Naive B cell (primary cell): ENCODE measurements around the gene LYAR. TPM values are rescaled to one million over a fixed set of nuclear protein-coding genes. Genes with fewer than 3 reads are reported as not detected.

ENCODE experiments used
- ATAC-seq, 2 donors: fragments of 150-1000 bp; cut with Tn5 transposase; 2 replicates each; pipeline ENCODE4 v1.10.0; 2021; ENCODE audit warnings: low read depth in 2 of 2, mild to moderate bottlenecking in 2 of 2, moderate library complexity in 2 of 2
- DNase-seq: peaks from one replicate; pipeline ENCODE4 v3.0.0; 2022
- H3K27ac Mint-ChIP-seq, 6 donors: one replicate each; pipeline ENCODE4 v1.8.0; 2020 to 2022; ENCODE audit warnings: mild to moderate bottlenecking in 6 of 6, mixed read lengths in 6 of 6, moderate library complexity in 5 of 6, inconsistent platforms in 2 of 6
- H3K27me3 Mint-ChIP-seq, 3 donors: one replicate each; pipeline ENCODE4 v1.8.0; 2021 to 2022; ENCODE audit warnings: mixed read lengths in 3 of 3, mild to moderate bottlenecking in 1 of 3
- H3K36me3 Mint-ChIP-seq, 2 donors: one replicate each; pipeline ENCODE4 v1.8.0; 2020 to 2022; ENCODE audit warnings: mixed read lengths in 2 of 2, inconsistent platforms in 1 of 2, mild to moderate bottlenecking in 1 of 2
- H3K4me1 Mint-ChIP-seq, 3 donors: one replicate each; pipeline ENCODE4 v1.8.0; 2020 to 2022; ENCODE audit warnings: mixed read lengths in 3 of 3, inconsistent platforms in 1 of 3, mild to moderate bottlenecking in 1 of 3, moderate library complexity in 1 of 3
- H3K4me3 Mint-ChIP-seq, 8 donors: one replicate each; pipeline ENCODE4 v1.8.0; 2020 to 2022; ENCODE audit warnings: mild to moderate bottlenecking in 8 of 8, mixed read lengths in 8 of 8, moderate library complexity in 8 of 8, inconsistent platforms in 2 of 8
- H3K9me3 Mint-ChIP-seq, 7 donors: one replicate each; pipeline ENCODE4 v1.8.0; 2020 to 2022; ENCODE audit warnings: mixed read lengths in 7 of 7, mild to moderate bottlenecking in 5 of 7, inconsistent platforms in 2 of 7, moderate library complexity in 1 of 7
- polyA plus RNA-seq, 6 donors: library from polyadenylated mRNA; unstranded; fragments of 300-500 nt; fragmentation: Illumina TruSeq; gene quantifications; one replicate each; pipeline ENCODE4 v1.2.3, GENCODE V29; 2021; ENCODE audit warnings: low read depth in 6 of 6

LYAR gene
- polyA plus RNA-seq, 6 donors from 2014 or later = 12.5 to 18.3 (median 14.6) TPM

GRCh38 chr4:4302416-4302815 lies 12.5 kb upstream of the LYAR start:
- peaks cover 18 to 24% of the 10 kb centered on the region in 2 donors for H3K36me3 Mint-ChIP-seq
- H3K27me3 Mint-ChIP-seq = no peaks in the 10 kb centered on the region
- no peaks in the 10 kb centered on the region for H3K9me3 Mint-ChIP-seq
- H3K4me3 Mint-ChIP-seq = no peak overlapping the region
- peak overlapping the region in 1 of 6 donors; percentile 65 for H3K27ac Mint-ChIP-seq
- ATAC-seq (no peak), DNase-seq (no peak)
- H3K4me1 Mint-ChIP-seq = peaks cover 6 to 18% (median 7%) of the 10 kb centered on the region in 3 donors

- peaks cover 6 to 22% (median 9%) of the 10 kb centered on the region in 3 donors for H3K4me1 Mint-ChIP-seq
- H3K4me3 Mint-ChIP-seq = no peak overlapping the region
- DNase-seq (no peak), ATAC-seq (no peak)
- H3K27me3 Mint-ChIP-seq = no peaks in the 10 kb centered on the region
- H3K9me3 Mint-ChIP-seq = no peaks in the 10 kb centered on the region
- peak overlapping the region in 1 of 6 donors; percentile 65 for H3K27ac Mint-ChIP-seq
- H3K36me3 Mint-ChIP-seq = peaks cover 14 to 21% of the 10 kb centered on the region in 2 donors
These were observed 12.0 kb upstream of the LYAR start for GRCh38 chr4:4302001-4302400.

- Mint-ChIP-seq H3K4me3 (no peak overlapping the region), H3K27me3 (no peaks in the 10 kb centered on the region), H3K4me1 (peaks cover 12 to 32% (median 22%) of the 10 kb centered on the region in 3 donors), H3K36me3 (peaks cover 22 to 29% of the 10 kb centered on the region in 2 donors), H3K9me3 (peaks cover 3 to 12% (median 7%) of the 10 kb centered on the region in 7 donors), H3K27ac (peak overlapping the region in 2 of 6 donors; percentile 30 to 85)
- no peak for DNase-seq
- ATAC-seq = no peak
These were observed 9.1 kb upstream of the LYAR start for GRCh38 chr4:4299006-4299405.

- ATAC-seq (no peak), DNase-seq (no peak)
- Mint-ChIP-seq H3K9me3 (peaks cover 3 to 12% (median 7%) of the 10 kb centered on the region in 7 donors), H3K4me1 (peaks cover 25 to 37% (median 26%) of the 10 kb centered on the region in 3 donors), H3K4me3 (peak overlapping the region in 1 of 8 donors; percentile 30), H3K27me3 (no peaks in the 10 kb centered on the region), H3K27ac (peak overlapping the region in 2 of 6 donors; percentile 71 to 83), H3K36me3 (peaks cover 11 to 16% of the 10 kb centered on the region in 2 donors)
These were observed 6.4 kb upstream of the LYAR start for GRCh38 chr4:4296283-4296846.

GRCh38 chr4:4293279-4293678 lies 3.3 kb upstream of the LYAR start:
- ATAC-seq (no peak), DNase-seq (no peak)
- H3K4me3 Mint-ChIP-seq = peak overlapping the region in 1 of 8 donors; percentile 99
- no peaks in the 10 kb centered on the region for H3K27me3 Mint-ChIP-seq
- H3K27ac Mint-ChIP-seq = no peak overlapping the region
- peaks cover 3 to 12% (median 7%) of the 10 kb centered on the region in 7 donors for H3K9me3 Mint-ChIP-seq
- peaks cover 11% of the 10 kb centered on the region in 2 donors for H3K36me3 Mint-ChIP-seq
- peaks cover 39 to 53% (median 45%) of the 10 kb centered on the region in 3 donors for H3K4me1 Mint-ChIP-seq

- Mint-ChIP-seq H3K27me3 (no peaks in the 10 kb centered on the region), H3K9me3 (peaks cover 0 to 2% (median 0%) of the 10 kb centered on the region in 7 donors), H3K36me3 (peaks cover 10 to 11% of the 10 kb centered on the region in 2 donors), H3K4me3 (peak overlapping the region; percentile 96 to 99 (median 98)), H3K27ac (peak overlapping the region; percentile 90 to 97 (median 96)), H3K4me1 (peaks cover 39 to 55% (median 47%) of the 10 kb centered on the region in 3 donors)
- no peak for DNase-seq
- ATAC-seq = peak; percentile 2 to 4
These were observed 385 bp downstream of the LYAR start for GRCh38 chr4:4289597-4289940.

GRCh38 chr4:4289055-4289454 lies 899 bp downstream of the LYAR start:
- no peak for ATAC-seq
- Mint-ChIP-seq H3K4me3 (peak overlapping the region; percentile 96 to 99 (median 98)), H3K27me3 (no peaks in the 10 kb centered on the region), H3K27ac (peak overlapping the region in 3 of 6 donors; percentile 24 to 90 (median 80)), H3K4me1 (peaks cover 38 to 55% (median 47%) of the 10 kb centered on the region in 3 donors), H3K36me3 (peaks cover 10 to 13% of the 10 kb centered on the region in 2 donors), H3K9me3 (peaks cover 0 to 2% (median 0%) of the 10 kb centered on the region in 7 donors)
- DNase-seq = no peak

- H3K36me3 Mint-ChIP-seq = peaks cover 10 to 17% of the 10 kb centered on the region in 2 donors
- peaks cover 38 to 51% (median 43%) of the 10 kb centered on the region in 3 donors for H3K4me1 Mint-ChIP-seq
- peak overlapping the region in 6 of 8 donors; percentile 3 to 99 (median 46) for H3K4me3 Mint-ChIP-seq
- DNase-seq (no peak), ATAC-seq (no peak)
- H3K27ac Mint-ChIP-seq = peak overlapping the region in 2 of 6 donors; percentile 47 to 48
- peaks cover 0 to 2% (median 0%) of the 10 kb centered on the region in 7 donors for H3K9me3 Mint-ChIP-seq
- no peaks in the 10 kb centered on the region for H3K27me3 Mint-ChIP-seq
These were observed 1.9 kb downstream of the LYAR start for GRCh38 chr4:4288098-4288497.

GRCh38 chr4:4284827-4285618 lies 4.9 kb downstream of the LYAR start:
- no peaks in the 10 kb centered on the region for H3K27me3 Mint-ChIP-seq
- peaks cover 26 to 38% of the 10 kb centered on the region in 2 donors for H3K36me3 Mint-ChIP-seq
- H3K27ac Mint-ChIP-seq = no peak overlapping the region
- peak overlapping the region in 1 of 8 donors; percentile 68 for H3K4me3 Mint-ChIP-seq
- peaks cover 26 to 37% (median 26%) of the 10 kb centered on the region in 3 donors for H3K4me1 Mint-ChIP-seq
- ATAC-seq (no peak), DNase-seq (no peak)
- no peaks in the 10 kb centered on the region for H3K9me3 Mint-ChIP-seq

GRCh38 chr4:4281787-4282186 lies 8.2 kb downstream of the LYAR start:
- H3K27ac Mint-ChIP-seq = no peak overlapping the region
- peaks cover 0 to 7% (median 7%) of the 10 kb centered on the region in 3 donors for H3K4me1 Mint-ChIP-seq
- no peaks in the 10 kb centered on the region for H3K9me3 Mint-ChIP-seq
- ATAC-seq (no peak), DNase-seq (no peak)
- no peak overlapping the region for H3K4me3 Mint-ChIP-seq
- H3K27me3 Mint-ChIP-seq = no peaks in the 10 kb centered on the region
- H3K36me3 Mint-ChIP-seq = peaks cover 40 to 42% of the 10 kb centered on the region in 2 donors

GRCh38 chr4:4277531-4277930 lies 12.4 kb downstream of the LYAR start:
- Mint-ChIP-seq H3K9me3 (no peaks in the 10 kb centered on the region), H3K4me1 (no peaks in the 10 kb centered on the region), H3K36me3 (peaks cover 29 to 37% of the 10 kb centered on the region in 2 donors), H3K4me3 (no peak overlapping the region), H3K27me3 (no peaks in the 10 kb centered on the region), H3K27ac (no peak overlapping the region)
- DNase-seq (no peak), ATAC-seq (no peak)

- peak overlapping the region in 1 of 8 donors; percentile 41 for H3K4me3 Mint-ChIP-seq
- H3K27me3 Mint-ChIP-seq = no peaks in the 10 kb centered on the region
- ATAC-seq = no peak
- no peaks in the 10 kb centered on the region for H3K9me3 Mint-ChIP-seq
- peak overlapping the region in 2 of 6 donors; percentile 76 to 79 for H3K27ac Mint-ChIP-seq
- DNase-seq = no peak
- H3K4me1 Mint-ChIP-seq = no peaks in the 10 kb centered on the region
- H3K36me3 Mint-ChIP-seq = peaks cover 22 to 35% of the 10 kb centered on the region in 2 donors
These were observed 15.7 kb downstream of the LYAR start for GRCh38 chr4:4274226-4274625.

- H3K27ac Mint-ChIP-seq = no peak overlapping the region
- no peaks in the 10 kb centered on the region for H3K9me3 Mint-ChIP-seq
- no peaks in the 10 kb centered on the region for H3K4me1 Mint-ChIP-seq
- H3K36me3 Mint-ChIP-seq = peaks cover 20 to 29% of the 10 kb centered on the region in 2 donors
- H3K4me3 Mint-ChIP-seq = no peak overlapping the region
- no peaks in the 10 kb centered on the region for H3K27me3 Mint-ChIP-seq
- DNase-seq (no peak), ATAC-seq (no peak)
These were observed 18.0 kb downstream of the LYAR start for GRCh38 chr4:4271912-4272311.

GRCh38 chr4:4270529-4270928 lies 19.4 kb downstream of the LYAR start:
- DNase-seq (no peak), ATAC-seq (no peak)
- Mint-ChIP-seq H3K4me1 (no peaks in the 10 kb centered on the region), H3K36me3 (peaks cover 20 to 29% of the 10 kb centered on the region in 2 donors), H3K9me3 (no peaks in the 10 kb centered on the region), H3K27ac (no peak overlapping the region), H3K4me3 (no peak overlapping the region), H3K27me3 (no peaks in the 10 kb centered on the region)
